H9 (cell line): Measurements from ENCODE around the gene MRRF. TPM values are rescaled to one million over a fixed set of nuclear protein-coding genes. Genes with fewer than 3 reads are reported as not detected.
A peak's percentile ranks its signal among the peaks of the same experiment; 100 is the strongest.

Source experiments
- DNase-seq: peaks from one replicate; pipeline ENCODE4 v3.0.0-alpha.2; 2017
- H2AFZ ChIP-seq: one replicate; pipeline ENCODE4 v1.6.1; 2013; ENCODE audit warnings: mild to moderate bottlenecking, low read length, control low read depth, moderate library complexity
- H2AK5ac ChIP-seq: 2 replicates; pipeline ENCODE4 v1.6.1; 2013; ENCODE audit warnings: low read length, control low read depth, mixed read lengths; ENCODE audit not compliant: insufficient read length
- H2BK120ac ChIP-seq: one replicate; pipeline ENCODE4 v1.6.1; 2013; ENCODE audit warnings: low read depth, mild to moderate bottlenecking, low read length, control low read depth, inconsistent platforms; ENCODE audit not compliant: poor library complexity, severe bottlenecking
- H2BK12ac ChIP-seq: 2 replicates; pipeline ENCODE4 v1.6.1; 2013; ENCODE audit warnings: low read length, control low read depth, mixed read lengths, low read depth; ENCODE audit not compliant: insufficient read length
- H2BK15ac ChIP-seq: 2 replicates; pipeline ENCODE4 v1.6.1; 2013; ENCODE audit warnings: low read depth, low read length, control low read depth
- H2BK20ac ChIP-seq: one replicate; pipeline ENCODE4 v1.6.1; 2013; ENCODE audit warnings: low read depth, mild to moderate bottlenecking, low read length, control low read depth, inconsistent platforms; ENCODE audit not compliant: poor library complexity, severe bottlenecking
- H2BK5ac ChIP-seq: 2 replicates; pipeline ENCODE4 v1.6.1; 2013; ENCODE audit warnings: low read length, control low read depth, mixed read lengths; ENCODE audit not compliant: insufficient read length
- H3K14ac ChIP-seq: 2 replicates; pipeline ENCODE4 v1.6.1; 2013; ENCODE audit warnings: low read length, control low read depth; ENCODE audit not compliant: insufficient read depth
- H3K18ac ChIP-seq: 2 replicates; pipeline ENCODE4 v1.6.1; 2013; ENCODE audit warnings: low read depth, mild to moderate bottlenecking, mixed read lengths, low read length, control low read depth; ENCODE audit not compliant: insufficient read length
- H3K23ac ChIP-seq: 2 replicates; pipeline ENCODE4 v1.6.1; 2013; ENCODE audit warnings: low read length, control low read depth, mixed read lengths, low read depth; ENCODE audit not compliant: insufficient read length
- H3K23me2 ChIP-seq: 2 replicates; pipeline ENCODE4 v1.6.1; 2013; ENCODE audit warnings: low read depth, mild to moderate bottlenecking, mixed read lengths, low read length, control low read depth; ENCODE audit not compliant: insufficient read length, poor library complexity, severe bottlenecking
- H3K27ac ChIP-seq: 2 replicates; pipeline ENCODE4 v1.5.1; 2013; ENCODE audit warnings: low read length, control low read depth, mixed read lengths, low read depth; ENCODE audit not compliant: insufficient read length
- H3K27me3 ChIP-seq: 2 replicates; pipeline ENCODE4 v1.6.1; 2013; ENCODE audit warnings: low read length, control low read depth, inconsistent platforms; ENCODE audit not compliant: insufficient read depth
- H3K4ac ChIP-seq: 2 replicates; pipeline ENCODE4 v1.6.1; 2013; ENCODE audit warnings: low read depth, mild to moderate bottlenecking, control low read depth, inconsistent platforms, low read length, moderate library complexity
- H3K4me1 ChIP-seq: 2 replicates; pipeline ENCODE4 v1.6.1; 2013; ENCODE audit warnings: low read length, control low read depth, inconsistent platforms; ENCODE audit not compliant: insufficient read depth
- H3K4me2 ChIP-seq: 2 replicates; pipeline ENCODE4 v1.6.1; 2013; ENCODE audit warnings: low read length, control low read depth, mixed read lengths; ENCODE audit not compliant: insufficient read length, insufficient read depth
- H3K56ac ChIP-seq: 2 replicates; pipeline ENCODE4 v1.6.1; 2013; ENCODE audit warnings: low read depth, mild to moderate bottlenecking, mixed read lengths, low read length, control low read depth; ENCODE audit not compliant: insufficient read length
- H3K79me1 ChIP-seq: 2 replicates; pipeline ENCODE4 v1.6.1; 2013; ENCODE audit warnings: low read depth, mild to moderate bottlenecking, moderate library complexity, low read length, control low read depth, inconsistent platforms; ENCODE audit not compliant: insufficient read depth, poor library complexity, severe bottlenecking
- H3K79me2 ChIP-seq: 2 replicates; pipeline ENCODE4 v1.6.1; 2013; ENCODE audit warnings: low read length, control low read depth, inconsistent platforms; ENCODE audit not compliant: insufficient read depth
- H3K9ac ChIP-seq: 2 replicates; pipeline ENCODE4 v1.6.1; 2013; ENCODE audit warnings: low read length, control low read depth, mixed read lengths; ENCODE audit not compliant: insufficient read length; ENCODE audit errors: extremely low read depth
- H3K9me3 ChIP-seq: one replicate; pipeline ENCODE4 v1.6.1; 2013; ENCODE audit warnings: low read depth, low read length, inconsistent platforms; ENCODE audit not compliant: control insufficient read depth
- H3T11ph ChIP-seq: one replicate; pipeline ENCODE4 v1.6.1; 2013; ENCODE audit warnings: mild to moderate bottlenecking, low read length, control low read depth, inconsistent platforms
- H4K20me1 ChIP-seq: one replicate; pipeline ENCODE4 v1.6.1; 2013; ENCODE audit not compliant: control insufficient read depth, insufficient read length, insufficient read depth
- H4K5ac ChIP-seq: 2 replicates; pipeline ENCODE4 v1.6.1; 2013; ENCODE audit warnings: low read depth, mild to moderate bottlenecking, mixed read lengths, low read length, control low read depth; ENCODE audit not compliant: insufficient read length
- H4K8ac ChIP-seq: replicated peaks from 2 replicates; pipeline ENCODE4 v1.6.1; 2013; ENCODE audit warnings: low read length, control low read depth, mixed read lengths, low read depth; ENCODE audit not compliant: insufficient read length
- H4K91ac ChIP-seq: 2 replicates; pipeline ENCODE4 v1.6.1; 2013; ENCODE audit warnings: low read depth, mild to moderate bottlenecking, moderate library complexity, mixed read lengths, low read length, control low read depth; ENCODE audit not compliant: insufficient read length
- H3K27ac Mint-ChIP-seq, 3 experiments: 2 replicates in 2 of 3; 3 replicates in 1 of 3; pipeline ENCODE4 v1.8.0; 2020 to 2021; ENCODE audit warnings: mixed read lengths in 3 of 3, mild to moderate bottlenecking in 1 of 3, moderate library complexity in 1 of 3
- H3K27me3 Mint-ChIP-seq: 2 replicates; pipeline ENCODE4 v1.8.0; 2021; ENCODE audit warnings: low read depth, mild to moderate bottlenecking, moderate library complexity, mixed read lengths
- H3K36me3 Mint-ChIP-seq, 3 experiments: 2 replicates in 2 of 3; 3 replicates in 1 of 3; pipeline ENCODE4 v1.8.0; 2020 to 2021; ENCODE audit warnings: low read depth in 3 of 3, mixed read lengths in 3 of 3; ENCODE audit not compliant: insufficient read depth in 1 of 3
- H3K4me1 Mint-ChIP-seq, 2 experiments: 2 replicates each; pipeline ENCODE4 v1.8.0; 2020; ENCODE audit warnings: mixed read lengths in 2 of 2
- H3K4me3 Mint-ChIP-seq, 2 experiments: 2 replicates in 1 of 2; 3 replicates in 1 of 2; pipeline ENCODE4 v1.8.0; 2020 to 2021; ENCODE audit warnings: mild to moderate bottlenecking in 2 of 2, mixed read lengths in 2 of 2, moderate library complexity in 1 of 2
- H3K9me3 Mint-ChIP-seq, 2 experiments: 2 replicates in 1 of 2; 3 replicates in 1 of 2; pipeline ENCODE4 v1.8.0; 2020; ENCODE audit warnings: mild to moderate bottlenecking in 2 of 2, mixed read lengths in 2 of 2, moderate library complexity in 1 of 2
- WGBS: extraction: QIAGEN DNeasy Blood & Tissue Kit; methylation state at CpG from one replicate; pipeline ENCODE4 v1.1.7; 2013; ENCODE audit warnings: missing lambda C conversion rate, low lambda C conversion rate, mixed read lengths; ENCODE audit not compliant: insufficient read length; ENCODE audit errors: extremely low coverage; 5-methylcytosine and 5-hydroxymethylcytosine counted together
- total RNA-seq: library from RNA; stranded (reverse); gene quantifications from 2 replicates; pipeline ENCODE4 v1.2.1, GENCODE V29; 2021
- TF ChIP-seq, protein P1 (sequence below): fragments of 200-600 bp; sonication (generic); conservative IDR thresholded peaks from 3 replicates; pipeline ENCODE4 v1.8.0; 2021; ENCODE audit warnings: antibody characterized with exemption, mild to moderate bottlenecking

The MRRF gene
- total RNA-seq, 1 experiment from 2014 or later = 33.7 TPM

DNA sequence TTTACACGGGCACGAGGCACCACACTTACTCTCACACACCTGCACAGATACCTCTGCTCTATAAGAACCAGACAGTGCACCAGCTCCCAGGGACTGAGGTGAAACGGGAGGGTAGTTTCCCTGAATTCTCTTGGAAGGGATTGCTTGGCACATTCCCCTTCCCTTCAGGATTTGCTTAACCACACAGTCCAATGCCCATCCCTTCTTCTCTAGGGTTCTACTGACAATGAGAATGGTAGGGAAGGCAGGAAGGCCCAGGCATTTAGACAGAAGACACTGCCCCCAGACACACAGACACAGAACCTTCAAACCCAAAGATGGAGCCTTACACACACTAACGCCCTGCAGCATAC lies 35.2 kb upstream of the MRRF start:
- Histone ChIP-seq H3K4me2 (peak overlapping the region; percentile 41), H2BK20ac (no peak overlapping the region), H2BK5ac (no peak overlapping the region), H3K79me1 (no peaks in the 10 kb centered on the region), H2BK12ac (no peak overlapping the region), H4K91ac (no peak overlapping the region), H4K5ac (no peak overlapping the region), H3K4ac (no peak overlapping the region), H2AFZ (no peak overlapping the region), H2AK5ac (no peak overlapping the region), H2BK15ac (no peak overlapping the region), H3K14ac (no peak overlapping the region), H2BK120ac (no peak overlapping the region), H3K9me3 (no peaks in the 10 kb centered on the region), H4K8ac (no peak overlapping the region), H4K20me1 (peaks cover 2% of the 10 kb centered on the region), H3K27ac (no peak overlapping the region), H3K4me1 (peaks cover 3% of the 10 kb centered on the region; the same call in 1 of the 2 replicates), H3K23me2 (peaks cover 14% of the 10 kb centered on the region), H3K56ac (no peak overlapping the region), H3K27me3 (peaks cover 69% of the 10 kb centered on the region), H3K9ac (no peak overlapping the region), H3K23ac (no peak overlapping the region), H3T11ph (no peak overlapping the region), H3K18ac (no peak overlapping the region), H3K79me2 (no peaks in the 10 kb centered on the region)
- TF ChIP-seq, protein P1, sequence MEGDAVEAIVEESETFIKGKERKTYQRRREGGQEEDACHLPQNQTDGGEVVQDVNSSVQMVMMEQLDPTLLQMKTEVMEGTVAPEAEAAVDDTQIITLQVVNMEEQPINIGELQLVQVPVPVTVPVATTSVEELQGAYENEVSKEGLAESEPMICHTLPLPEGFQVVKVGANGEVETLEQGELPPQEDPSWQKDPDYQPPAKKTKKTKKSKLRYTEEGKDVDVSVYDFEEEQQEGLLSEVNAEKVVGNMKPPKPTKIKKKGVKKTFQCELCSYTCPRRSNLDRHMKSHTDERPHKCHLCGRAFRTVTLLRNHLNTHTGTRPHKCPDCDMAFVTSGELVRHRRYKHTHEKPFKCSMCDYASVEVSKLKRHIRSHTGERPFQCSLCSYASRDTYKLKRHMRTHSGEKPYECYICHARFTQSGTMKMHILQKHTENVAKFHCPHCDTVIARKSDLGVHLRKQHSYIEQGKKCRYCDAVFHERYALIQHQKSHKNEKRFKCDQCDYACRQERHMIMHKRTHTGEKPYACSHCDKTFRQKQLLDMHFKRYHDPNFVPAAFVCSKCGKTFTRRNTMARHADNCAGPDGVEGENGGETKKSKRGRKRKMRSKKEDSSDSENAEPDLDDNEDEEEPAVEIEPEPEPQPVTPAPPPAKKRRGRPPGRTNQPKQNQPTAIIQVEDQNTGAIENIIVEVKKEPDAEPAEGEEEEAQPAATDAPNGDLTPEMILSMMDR = no peak
- no CpG with 5 or more reads among the region's 4 CpGs for WGBS
- H3K27me3 Mint-ChIP-seq = peaks cover 58% of the 10 kb centered on the region
- H3K9me3 Mint-ChIP-seq = peaks cover 2 to 3% of the 10 kb centered on the region in 2 experiments; a peak in 3 of 5 replicates
- H3K4me3 Mint-ChIP-seq = no peak overlapping the region
- no peak overlapping the region for H3K27ac Mint-ChIP-seq
- peaks cover 9 to 23% of the 10 kb centered on the region in 2 experiments for H3K4me1 Mint-ChIP-seq
- DNase-seq = no peak
- peaks cover 0 to 4% (median under 1%) of the 10 kb centered on the region in 3 experiments; a peak in 4 of 7 replicates for H3K36me3 Mint-ChIP-seq
